Keratinocyte (primary cell): ENCODE measurements around the gene AK9. TPM values are rescaled to one million over a fixed set of nuclear protein-coding genes. Genes with fewer than 3 reads are reported as not detected.

Experiments used
- DNase-seq: peaks from one replicate; pipeline ENCODE4 v3.0.0-alpha.2; 2011; ENCODE audit warnings: low read depth, missing footprints, low spot score
- FAIRE-seq: peaks from 2 replicates; lab custom pipeline; 2011; peaks lifted over from hg19 to GRCh38; lab: Jason Lieb, UNC
- H2AFZ ChIP-seq: 2 replicates; pipeline ENCODE4 v1.6.0; 2012; ENCODE audit warnings: low read length, control low read depth, inconsistent platforms; ENCODE audit not compliant: control insufficient read depth
- H3K27ac ChIP-seq: 2 replicates; pipeline ENCODE4 v1.5.1; 2011; ENCODE audit warnings: low read length; ENCODE audit not compliant: control insufficient read depth, insufficient read depth
- H3K27me3 ChIP-seq: 3 replicates; pipeline ENCODE4 v1.6.0; 2011; ENCODE audit warnings: low read length; ENCODE audit not compliant: control insufficient read depth, insufficient read depth; ENCODE audit errors: extremely low read depth
- H3K36me3 ChIP-seq, 2 experiments: 2 replicates in 1 of 2; 3 replicates in 1 of 2; pipeline ENCODE4 v1.5.1; 2011; ENCODE audit warnings: low read length in 2 of 2, mild to moderate bottlenecking in 1 of 2; ENCODE audit not compliant: control insufficient read depth in 2 of 2, insufficient read depth in 2 of 2; ENCODE audit errors: extremely low read depth in 1 of 2
- H3K4me1 ChIP-seq: 3 replicates; pipeline ENCODE4 v1.5.1; 2011; ENCODE audit warnings: low read length; ENCODE audit not compliant: control insufficient read depth, insufficient read depth; ENCODE audit errors: extremely low read depth
- H3K4me2 ChIP-seq: 3 replicates; pipeline ENCODE4 v1.6.0; 2011; ENCODE audit warnings: low read depth, low read length; ENCODE audit not compliant: control insufficient read depth, insufficient read depth; ENCODE audit errors: extremely low read depth
- H3K4me3 ChIP-seq, 3 experiments: fragments of 200-600 bp in 1 of 3; sonication (generic) in 1 of 3; 2 replicates in 2 of 3; 3 replicates in 1 of 3; pipeline ENCODE4 v1.5.1; 2011 to 2016; ENCODE audit warnings: low read length in 3 of 3, mild to moderate bottlenecking in 3 of 3, control low read depth in 2 of 3, inconsistent platforms in 1 of 3, low read depth in 1 of 3, mixed read lengths in 1 of 3, mixed run types in 1 of 3, moderate library complexity in 1 of 3; ENCODE audit not compliant: control insufficient read depth in 2 of 3, insufficient read depth in 2 of 3; ENCODE audit errors: extremely low read depth in 1 of 3
- H3K79me2 ChIP-seq: 2 replicates; pipeline ENCODE4 v1.6.0; 2012; ENCODE audit warnings: low read length; ENCODE audit not compliant: control insufficient read depth, insufficient read depth
- H3K9ac ChIP-seq: 3 replicates; pipeline ENCODE4 v1.6.0; 2011; ENCODE audit warnings: low read length; ENCODE audit not compliant: control insufficient read depth, insufficient read depth; ENCODE audit errors: extremely low read depth
- H3K9me1 ChIP-seq: 3 replicates; pipeline ENCODE4 v1.6.0; 2011; ENCODE audit warnings: low read length; ENCODE audit not compliant: control insufficient read depth, insufficient read depth; ENCODE audit errors: extremely low read depth
- H3K9me3 ChIP-seq: 2 replicates; pipeline ENCODE4 v1.5.1; 2012; ENCODE audit warnings: low read depth, low read length; ENCODE audit not compliant: control insufficient read depth
- H4K20me1 ChIP-seq: 3 replicates; pipeline ENCODE4 v1.6.0; 2011; ENCODE audit warnings: low read length; ENCODE audit not compliant: control insufficient read depth, insufficient read depth; ENCODE audit errors: extremely low read depth
- CTCF ChIP-seq, 3 experiments: IDR thresholded peaks in 1 of 3; conservative IDR thresholded peaks in 1 of 3; optimal IDR thresholded peaks in 1 of 3; 2 replicates in 2 of 3; 3 replicates in 1 of 3; pipeline versions ENCODE3 to v1.5.1; 2011; ENCODE audit warnings: low read length in 3 of 3, mild to moderate bottlenecking in 3 of 3, moderate library complexity in 2 of 3, control low read depth in 1 of 3, inconsistent platforms in 1 of 3; ENCODE audit not compliant: insufficient read depth in 2 of 3; ENCODE audit errors: extremely low read depth in 1 of 3
- EZH2 ChIP-seq: IDR thresholded peaks from one replicate; pipeline ENCODE4 v1.6.1; 2012; ENCODE audit warnings: inconsistent platforms, mild to moderate bottlenecking, low read length, moderate library complexity
- dilution Hi-C: fragments of 300-500 bp; cut with MboI; formaldehyde crosslinking; loops from one replicate; pipeline ENCODE4 v1.7.0; 2020; ENCODE audit warnings: low sequenced_read_pairs; ENCODE audit not compliant: extremely low pct_ligation_motif_present
- polyA plus RNA-seq, 5 experiments: library from polyadenylated mRNA; depleted of rRNA in 3 of 5; stranded (reverse) in 3 of 5; stranded (forward) in 1 of 5; unstranded in 1 of 5; fragments of >200 nt; gene quantifications; 1 replicate in 1 of 5; 2 replicates in 3 of 5; 3 replicates in 1 of 5; pipeline versions ENCODE4 v1.2.1 to v1.2.3, GENCODE V29; 2011 to 2012; ENCODE audit warnings: missing spikeins in 2 of 5, low read depth in 1 of 5, low replicate concordance in 1 of 5

AK9 gene
- polyA plus RNA-seq, 1 donor (not counting 4 experiments of a cell fraction or from before 2014, with no cell fraction given), result 1.8 TPM

GRCh38 chr6:109672839-109673238 is 18.2 kb downstream of the AK9 start:
- H3K27ac ChIP-seq, result no peak overlapping the region
- H3K9me3 ChIP-seq, result no peaks in the 10 kb centered on the region
- H3K4me3 ChIP-seq, result no peak overlapping the region
- H3K9ac ChIP-seq, result no peak overlapping the region
- H3K4me1 ChIP-seq, result no peaks in the 10 kb centered on the region
- no peaks in the 10 kb centered on the region for H3K79me2 ChIP-seq
- no peak overlapping the region for H2AFZ ChIP-seq
- H4K20me1 ChIP-seq, result no peaks in the 10 kb centered on the region
- no peaks in the 10 kb centered on the region for H3K9me1 ChIP-seq
- no peaks in the 10 kb centered on the region for H3K27me3 ChIP-seq
- no peak overlapping the region for H3K4me2 ChIP-seq
- dilution Hi-C loops, result no loop called here
- no peaks in the 10 kb centered on the region for H3K36me3 ChIP-seq
- FAIRE-seq (no peak), DNase-seq (no peak)
- TF ChIP-seq CTCF (optimal IDR thresholded peaks at IDR 0.05 in 1 of 3, IDR thresholded peaks at IDR 0.05 in 1 of 3, conservative IDR thresholded peaks at IDR 0.05 in 1 of 3; ENCODE audit: extremely low read depth in 1 of 3, insufficient read depth in 2 of 3, low read length in 3 of 3) (no peak), EZH2 (no peak)

GRCh38 chr6:109672175-109672574 is 18.8 kb downstream of the AK9 start:
- no peaks in the 10 kb centered on the region for H3K27me3 ChIP-seq
- H3K79me2 ChIP-seq, result no peaks in the 10 kb centered on the region
- no peak overlapping the region for H3K9ac ChIP-seq
- no peak for FAIRE-seq
- no peak overlapping the region for H3K4me2 ChIP-seq
- no peaks in the 10 kb centered on the region for H3K9me3 ChIP-seq
- DNase-seq, result no peak
- no peak overlapping the region for H3K4me3 ChIP-seq
- no peaks in the 10 kb centered on the region for H3K36me3 ChIP-seq
- H3K4me1 ChIP-seq, result no peaks in the 10 kb centered on the region
- dilution Hi-C loops, result no loop called here
- no peak overlapping the region for H3K27ac ChIP-seq
- no peaks in the 10 kb centered on the region for H3K9me1 ChIP-seq
- H2AFZ ChIP-seq, result no peak overlapping the region
- no peaks in the 10 kb centered on the region for H4K20me1 ChIP-seq
- TF ChIP-seq CTCF (optimal IDR thresholded peaks at IDR 0.05 in 1 of 3, IDR thresholded peaks at IDR 0.05 in 1 of 3, conservative IDR thresholded peaks at IDR 0.05 in 1 of 3; ENCODE audit: extremely low read depth in 1 of 3, insufficient read depth in 2 of 3, low read length in 3 of 3) (no peak), EZH2 (no peak)
